HG03565 (cell line): Measurements from ENCODE around the gene ASF1A.
"Not testable (repeated sequence)": the region's sequence is repeated elsewhere in the genome, so short reads cannot be mapped to it uniquely, and the experiment has no call there.

Experiments used
- ATAC-seq: cut with Tn5 transposase; IDR thresholded peaks from one replicate; pipeline ENCODE4 v1.9.1; 2021; ENCODE audit warnings: mild to moderate bottlenecking, moderate library complexity; ENCODE audit not compliant: unreplicated experiment

Gene ASF1A

DNA sequence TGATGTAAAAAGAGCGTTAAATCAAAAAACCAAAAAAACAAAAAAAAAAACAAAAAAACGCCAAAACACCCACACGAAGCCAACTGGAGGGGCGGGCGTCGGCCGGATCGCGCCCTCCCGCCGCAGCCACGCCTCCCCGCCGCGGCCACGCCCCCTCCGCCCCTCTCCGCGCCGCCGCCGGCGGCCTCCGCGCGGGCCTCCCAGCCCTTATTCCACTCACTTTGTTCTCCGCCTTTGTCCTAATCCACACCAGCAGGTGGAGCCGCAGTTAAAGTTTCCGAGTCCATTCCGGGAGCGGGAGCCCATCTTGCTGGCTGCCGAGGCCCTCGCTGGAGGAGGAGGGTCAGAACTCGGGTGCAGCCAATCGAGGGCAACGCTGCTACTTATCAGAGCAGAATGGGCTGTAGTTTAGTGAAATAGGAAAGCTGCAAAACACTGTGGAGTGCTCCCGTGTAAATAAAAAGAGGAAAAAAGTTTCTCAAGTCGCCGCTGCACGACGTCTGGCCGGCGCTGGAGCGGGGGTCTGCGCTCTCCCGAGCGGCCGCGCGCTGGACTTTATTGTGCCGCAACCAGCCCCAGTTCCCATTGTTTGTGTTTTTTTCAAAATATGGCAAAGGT, at the start of gene ASF1A:
TSS of gene ASF1A (plus strand) at position 346 of the 618 bp plus-strand sequence. CDS start at position 608, 262 bp downstream.
- peak; percentile 55 for ATAC-seq

DNA sequence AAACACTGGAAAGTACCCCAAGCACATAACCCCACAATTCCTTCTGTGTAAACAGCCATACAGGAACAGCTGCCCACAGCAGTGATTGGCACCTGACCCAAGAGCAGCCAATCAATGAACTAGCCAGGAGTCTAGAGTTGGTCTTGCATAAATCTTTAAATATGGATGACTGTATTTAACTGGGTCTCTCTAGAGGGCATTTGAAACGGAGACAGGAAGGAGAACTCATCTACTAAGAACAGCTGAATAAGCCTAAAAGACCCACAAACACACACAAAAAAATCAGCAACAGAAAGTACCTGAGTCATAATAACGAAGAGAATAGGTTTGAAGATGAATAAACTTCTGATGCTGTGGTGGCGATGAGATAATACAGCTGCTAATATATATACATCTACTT, 49.0 kb upstream of the ASF1A start:
- ATAC-seq, result peak; percentile 63

DNA sequence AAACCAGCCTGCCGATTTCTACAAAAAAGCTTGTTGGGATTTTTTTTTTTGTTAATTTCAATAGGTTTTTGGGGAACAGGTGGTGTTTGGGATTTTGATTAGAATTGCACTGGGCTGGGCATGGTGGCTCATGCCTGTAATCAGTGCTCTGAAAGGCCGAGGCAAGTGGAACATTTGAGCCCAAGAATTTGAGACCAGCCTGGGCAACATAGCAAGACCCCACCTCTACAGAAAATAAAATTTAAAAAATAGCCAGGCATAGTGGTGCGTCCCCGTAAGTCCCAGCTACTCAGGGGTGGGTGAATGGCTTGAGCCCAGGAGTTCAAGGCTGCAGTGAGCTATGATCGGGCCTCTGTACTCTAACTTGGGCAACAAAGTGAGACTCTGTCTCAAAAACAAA, 40.5 kb upstream of the ASF1A start:
- no peak for ATAC-seq

DNA sequence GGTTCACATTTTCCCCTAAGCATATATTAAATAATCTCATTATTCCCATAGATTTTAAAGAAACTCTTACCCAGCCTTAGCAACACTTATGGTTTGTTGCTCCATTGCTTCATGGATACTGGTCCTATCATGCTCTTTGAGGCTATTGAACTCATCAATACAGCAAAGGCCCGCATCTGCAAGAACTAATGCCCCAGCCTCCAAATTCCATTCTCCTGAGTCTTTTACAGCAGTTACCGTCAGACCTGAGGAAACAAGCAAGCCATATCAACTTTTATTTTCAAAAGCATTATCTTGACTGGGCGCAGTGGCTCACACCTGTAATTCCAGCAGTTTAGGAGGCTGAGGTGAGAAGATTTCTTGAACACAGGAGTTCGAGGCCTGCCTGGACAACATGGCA, 37.7 kb upstream of the ASF1A start:
- ATAC-seq, result no peak

DNA sequence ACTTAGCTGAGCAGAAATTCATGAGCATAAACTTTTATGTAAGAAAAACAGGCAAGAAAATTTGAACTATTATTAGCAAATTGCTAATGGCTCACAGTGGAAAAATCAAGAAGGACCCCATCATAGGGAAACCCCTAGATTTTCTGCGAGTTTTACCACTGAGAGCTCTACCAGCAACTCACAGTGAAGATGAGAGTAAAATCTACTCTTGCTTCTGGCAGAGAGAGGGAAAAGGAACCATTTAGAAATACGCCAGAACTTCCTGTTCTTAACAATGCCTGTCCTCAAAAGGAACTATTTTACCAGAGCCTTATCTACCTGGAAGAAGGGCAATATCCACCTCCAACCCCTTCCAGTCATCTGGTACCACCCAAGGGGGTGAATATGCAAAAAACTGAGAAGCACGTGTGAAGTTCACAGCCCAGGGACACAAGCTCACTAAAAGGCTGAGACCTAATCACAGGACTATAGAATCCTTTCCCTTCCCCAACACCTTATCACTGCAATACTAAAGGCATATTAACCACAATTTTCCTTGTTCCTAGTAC, 34.4 kb upstream of the ASF1A start:
- ATAC-seq, result peak; percentile 42

DNA sequence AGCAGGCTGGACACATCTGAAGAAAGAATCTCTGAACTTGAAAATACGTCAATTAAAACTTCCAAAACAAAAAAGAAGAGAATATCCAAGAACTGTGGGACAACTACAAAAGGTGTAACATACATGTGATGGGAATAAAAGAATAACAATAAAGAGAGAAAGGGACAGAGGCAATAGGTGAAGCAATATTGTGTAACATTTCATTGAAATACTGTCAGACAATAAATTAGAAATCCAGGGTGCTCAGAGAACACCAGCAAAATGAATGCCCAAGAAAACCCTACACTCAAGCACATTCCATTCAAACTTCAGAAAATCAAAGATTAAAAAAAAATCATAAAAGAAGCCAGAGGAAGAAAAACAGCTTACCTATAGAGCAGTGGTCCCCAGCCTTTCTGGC, 33.6 kb upstream of the ASF1A start:
- ATAC-seq, result no peak

DNA sequence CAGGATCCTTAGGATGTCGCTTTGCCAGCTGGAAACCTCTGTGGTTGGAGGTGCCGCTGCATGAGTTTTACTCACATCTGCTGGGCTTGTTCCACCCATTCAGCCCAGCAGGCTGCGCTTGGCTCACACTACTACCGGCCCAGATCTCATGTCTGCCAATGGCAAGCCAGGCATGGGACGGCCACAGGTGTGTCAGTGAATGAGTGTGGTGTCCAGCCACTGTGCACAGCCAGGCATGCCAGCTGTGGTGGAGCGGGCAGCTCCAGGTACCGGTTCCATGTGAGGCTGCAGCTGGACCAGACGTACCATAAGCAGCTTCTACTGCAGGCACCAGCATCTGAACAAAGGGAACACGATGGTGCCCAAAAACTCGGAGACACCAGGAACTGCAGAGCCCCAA, 33.1 kb upstream of the ASF1A start:
- ATAC-seq, result no peak

DNA sequence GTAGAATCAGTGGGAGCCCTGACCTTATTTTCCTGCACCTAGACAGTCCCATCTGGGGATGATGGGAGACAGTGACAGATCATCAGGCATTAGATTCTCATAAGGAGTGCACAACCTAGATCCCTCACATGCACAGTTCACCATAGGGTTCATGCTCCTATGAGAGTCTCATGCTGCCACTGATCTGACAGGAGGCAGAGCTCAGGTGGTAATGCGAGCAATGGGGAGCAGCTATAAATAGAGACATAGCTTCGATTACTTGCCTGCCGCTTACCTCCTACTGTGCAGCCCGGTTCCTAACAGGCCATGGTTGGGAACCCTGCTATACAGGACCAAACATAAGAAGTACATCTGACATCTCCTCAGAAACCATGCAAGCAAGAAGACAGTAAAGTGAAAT, 31.5 kb upstream of the ASF1A start:
- no peak for ATAC-seq

DNA sequence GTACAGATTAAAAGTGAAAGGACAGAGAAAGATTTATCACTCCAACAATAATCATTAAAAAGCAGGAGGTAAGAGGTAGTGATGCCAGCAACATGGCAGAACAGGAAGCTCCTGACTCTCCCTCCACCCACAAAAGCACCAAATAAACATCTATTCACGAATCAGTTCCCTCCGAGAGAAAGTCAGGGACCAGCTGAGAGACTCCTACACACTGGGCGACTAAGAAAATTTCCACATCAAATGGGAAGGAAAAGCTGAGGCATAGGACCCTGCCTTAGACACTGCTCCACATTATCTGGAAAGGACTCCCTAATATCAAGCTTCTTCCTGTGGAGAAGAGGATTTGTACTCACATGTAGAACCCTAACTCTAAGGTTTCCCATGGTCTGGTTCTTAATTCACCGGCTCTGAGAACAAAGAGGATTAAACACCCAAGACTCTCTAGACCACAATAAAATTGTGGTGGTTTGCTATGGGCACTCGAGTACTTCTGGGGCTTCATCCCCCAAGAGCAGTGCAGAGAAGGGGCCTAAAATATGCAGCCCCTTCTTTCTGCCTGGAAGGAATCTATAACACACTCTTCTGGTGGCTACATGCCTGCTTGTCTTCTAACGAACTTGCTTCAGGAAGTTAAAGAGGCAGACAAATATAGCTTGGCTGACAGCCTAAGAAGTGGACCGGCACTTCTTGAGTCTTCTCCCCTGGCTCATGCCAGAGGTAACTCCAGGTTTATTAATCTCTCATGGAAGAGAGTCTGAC, 29.4 kb upstream of the ASF1A start:
- ATAC-seq, result no peak

DNA sequence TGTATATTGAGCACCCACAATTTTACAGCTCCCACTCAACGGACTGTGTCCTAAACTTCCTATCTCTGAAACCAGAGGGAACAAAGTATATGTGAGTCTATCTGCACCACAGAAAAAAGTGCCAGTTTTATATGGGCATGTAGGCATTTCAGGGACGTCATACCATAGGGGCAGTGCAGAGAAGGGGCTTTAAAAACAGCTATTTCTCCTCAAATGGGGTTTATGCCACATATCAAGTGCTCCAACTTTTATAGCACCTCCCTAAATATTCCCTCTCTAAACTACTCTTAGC, 28.9 kb upstream of the ASF1A start:
- no peak for ATAC-seq

DNA sequence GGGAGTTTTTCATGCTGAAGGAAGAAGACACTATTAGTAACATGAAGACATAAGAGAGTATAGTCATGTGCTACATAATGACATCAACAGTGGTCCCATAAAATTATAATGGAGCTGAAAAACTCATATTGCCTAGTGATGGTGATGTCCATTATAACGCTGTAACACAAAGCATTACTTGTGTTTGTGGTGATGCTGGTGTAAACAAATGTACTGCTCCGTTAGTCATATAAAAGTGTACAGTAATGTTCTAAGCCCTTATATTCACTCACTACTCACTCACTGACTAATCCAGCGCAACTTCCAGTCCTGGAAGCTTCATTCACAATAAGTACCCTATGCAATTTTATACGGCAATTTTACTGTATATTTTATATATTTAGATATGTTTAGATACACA, 26.8 kb upstream of the ASF1A start:
- ATAC-seq, result no peak

DNA sequence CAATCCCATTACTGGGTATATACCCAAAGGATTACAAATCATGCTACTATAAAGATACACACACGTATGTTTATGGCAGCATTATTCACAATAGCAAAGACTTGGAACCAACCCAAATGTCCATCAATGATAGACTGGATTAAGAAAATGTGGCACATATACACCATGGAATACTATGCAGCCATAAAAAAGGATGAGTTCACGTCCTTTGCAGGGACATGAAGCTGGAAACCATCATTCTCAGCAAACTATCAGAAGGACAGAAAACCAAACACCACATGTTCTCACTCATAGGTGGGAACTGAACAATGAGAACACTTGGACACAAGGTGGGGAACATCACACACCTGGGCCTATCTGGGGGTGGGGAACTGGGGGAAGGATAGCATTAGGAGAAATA, 25.1 kb upstream of the ASF1A start:
- ATAC-seq, result not testable (repeated sequence)

DNA sequence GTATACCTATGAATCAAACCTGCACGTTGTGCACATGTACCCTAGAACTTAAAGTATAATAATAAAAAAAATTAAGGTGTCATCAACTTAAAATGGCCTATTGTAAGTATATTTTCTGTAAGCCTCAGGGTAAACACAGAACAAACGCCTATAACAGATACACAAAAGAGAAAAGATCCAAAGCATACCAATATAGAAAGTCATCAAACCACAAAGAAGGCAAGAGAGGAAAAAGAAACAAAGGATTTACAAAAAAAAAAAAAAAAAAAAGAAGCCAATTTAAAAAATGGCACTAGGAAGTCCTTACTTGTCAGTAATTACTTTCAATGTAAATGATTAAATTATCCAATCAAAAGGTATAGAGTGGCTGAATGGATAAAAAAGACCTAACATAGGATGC, 24.6 kb upstream of the ASF1A start:
- ATAC-seq, result no peak

DNA sequence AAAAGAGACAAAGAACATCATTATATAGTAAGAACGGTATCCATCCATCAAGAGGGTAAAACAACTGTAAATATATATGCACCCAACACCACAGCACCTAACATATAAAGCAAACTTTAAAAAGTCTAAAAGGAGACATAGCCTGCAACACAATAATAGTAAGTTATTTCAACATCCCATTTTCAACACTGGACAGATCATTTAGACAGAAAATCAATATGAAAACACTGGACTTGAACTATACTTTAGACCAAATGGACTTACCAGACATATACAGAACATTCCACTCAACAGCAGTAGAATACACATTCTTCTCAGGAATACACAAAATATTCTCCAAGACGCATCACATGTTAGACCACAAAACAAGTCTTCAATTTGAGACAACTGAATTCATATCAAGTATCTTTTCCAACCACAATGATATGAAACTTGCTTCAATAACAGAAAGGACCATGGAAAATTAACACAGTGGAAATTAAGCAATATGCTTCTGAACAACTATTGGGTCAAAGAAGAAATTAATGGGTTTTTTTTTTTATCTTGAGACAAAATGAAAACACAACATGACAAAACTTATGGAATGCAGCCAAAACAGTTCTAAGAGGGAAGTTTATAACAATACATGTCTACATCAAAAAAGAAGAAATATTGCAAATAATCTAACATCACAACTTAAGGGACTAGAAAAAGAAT, 23.9 kb upstream of the ASF1A start:
- no peak for ATAC-seq

DNA sequence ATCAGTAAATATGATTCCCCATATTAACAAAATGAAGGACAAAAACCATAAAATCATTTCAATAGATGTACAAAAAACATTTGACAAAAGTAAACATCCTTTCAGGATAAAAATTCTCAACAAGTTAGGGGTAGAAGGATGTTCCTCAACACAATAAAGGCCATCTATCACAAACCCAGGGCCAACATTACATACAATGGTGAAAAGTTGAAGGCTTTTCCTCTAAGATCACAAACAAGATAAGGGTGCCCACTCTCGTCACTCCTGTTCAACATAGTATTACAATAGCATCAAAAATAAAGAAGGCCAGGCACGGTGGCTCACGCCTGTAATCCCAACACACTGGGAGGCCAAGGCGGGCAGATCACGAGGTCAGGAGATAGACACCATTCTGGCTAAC, 22.6 kb upstream of the ASF1A start:
- no peak for ATAC-seq

DNA sequence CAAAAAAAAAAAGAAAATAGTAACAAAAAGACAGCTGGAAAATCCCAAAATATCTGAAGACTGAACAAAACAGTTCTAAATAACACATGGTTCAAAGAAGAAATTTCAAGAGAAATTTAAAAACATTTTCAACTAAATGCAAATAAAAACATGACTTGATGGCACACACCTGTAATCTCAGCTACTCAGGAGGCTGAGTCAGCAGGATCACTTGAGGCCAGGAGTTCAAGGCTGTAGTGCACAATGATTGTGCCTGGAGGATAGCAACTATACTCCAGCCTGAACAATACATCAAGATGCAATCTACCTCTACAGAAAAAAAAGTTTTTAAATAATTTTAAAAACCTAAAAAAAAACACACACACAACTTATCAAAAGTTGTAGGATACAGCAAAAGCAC, 21.6 kb upstream of the ASF1A start:
- ATAC-seq, result no peak

DNA sequence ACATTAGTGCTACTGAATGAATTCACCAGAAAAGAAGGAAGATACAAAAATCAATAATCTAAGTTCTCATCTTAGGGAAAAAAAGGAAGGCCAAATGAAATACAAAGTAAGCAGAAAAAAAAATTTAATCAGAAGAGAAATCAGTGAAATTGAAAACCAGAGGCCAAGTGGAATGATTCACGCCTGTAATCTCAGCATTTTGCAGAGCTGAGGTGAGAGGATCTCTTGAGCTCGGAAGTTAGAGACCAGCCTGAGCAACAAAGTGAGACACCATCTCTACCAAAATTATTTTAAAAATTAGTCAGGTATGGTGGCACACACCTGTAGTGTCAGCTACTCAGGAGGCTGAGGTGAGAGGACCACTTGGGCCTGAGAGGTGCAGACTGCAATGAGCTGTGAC, 21.2 kb upstream of the ASF1A start:
- no peak for ATAC-seq

DNA sequence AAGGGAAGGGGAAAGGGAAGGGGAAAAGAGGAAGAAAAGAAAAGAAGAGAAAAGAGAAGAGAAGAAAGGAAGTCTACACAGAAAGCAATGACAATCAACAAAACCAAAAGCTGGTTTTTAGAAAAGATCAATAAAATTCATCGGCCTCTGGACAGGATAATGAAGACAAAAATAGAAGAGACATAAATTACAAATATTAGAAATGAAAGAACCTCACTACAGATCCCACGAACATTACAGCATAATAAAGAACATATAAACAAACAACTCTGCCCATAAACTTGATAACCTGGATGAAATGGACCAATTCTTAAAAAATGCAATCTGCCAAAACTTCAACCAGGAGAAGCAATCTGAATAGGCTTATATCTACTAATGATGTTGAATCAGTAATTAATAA, 20.7 kb upstream of the ASF1A start:
- ATAC-seq, result no peak

DNA sequence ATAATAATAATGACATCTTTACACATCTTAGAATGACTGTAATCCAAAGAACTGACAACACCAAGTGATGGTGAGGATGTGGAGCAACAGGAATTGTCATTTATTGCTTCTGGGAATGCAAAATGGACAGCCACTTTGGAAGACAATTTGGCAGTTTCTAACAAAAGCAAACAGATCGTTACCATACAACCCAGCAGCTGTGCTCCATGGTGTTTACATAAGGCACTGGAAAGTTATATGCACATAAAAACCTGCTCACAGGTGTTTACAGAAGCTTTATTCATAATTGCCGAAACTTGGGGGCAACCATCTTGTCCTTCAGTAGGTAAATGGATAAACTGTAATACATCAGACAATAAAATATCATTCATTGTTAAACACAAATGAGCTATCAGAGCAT, 18.3 kb upstream of the ASF1A start:
- no peak for ATAC-seq

DNA sequence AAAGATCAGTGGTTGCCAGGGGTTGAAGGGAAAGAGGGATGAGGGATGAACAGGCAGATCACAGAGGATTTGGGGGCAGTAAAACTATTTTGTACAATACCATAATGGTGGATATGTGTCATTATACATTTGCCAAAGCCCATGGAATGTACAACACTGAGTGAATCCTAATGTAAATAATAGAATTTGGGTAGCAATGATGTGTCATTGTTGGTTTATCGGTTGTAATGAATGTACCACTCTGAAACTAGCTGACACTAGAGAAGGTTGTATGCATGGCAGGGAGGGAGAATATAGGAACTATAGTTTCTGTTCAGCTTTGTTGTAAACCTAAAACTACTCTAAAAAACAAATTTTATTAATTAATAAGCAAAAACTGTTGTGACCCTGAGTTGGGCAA, 17.8 kb upstream of the ASF1A start:
- ATAC-seq, result no peak

DNA sequence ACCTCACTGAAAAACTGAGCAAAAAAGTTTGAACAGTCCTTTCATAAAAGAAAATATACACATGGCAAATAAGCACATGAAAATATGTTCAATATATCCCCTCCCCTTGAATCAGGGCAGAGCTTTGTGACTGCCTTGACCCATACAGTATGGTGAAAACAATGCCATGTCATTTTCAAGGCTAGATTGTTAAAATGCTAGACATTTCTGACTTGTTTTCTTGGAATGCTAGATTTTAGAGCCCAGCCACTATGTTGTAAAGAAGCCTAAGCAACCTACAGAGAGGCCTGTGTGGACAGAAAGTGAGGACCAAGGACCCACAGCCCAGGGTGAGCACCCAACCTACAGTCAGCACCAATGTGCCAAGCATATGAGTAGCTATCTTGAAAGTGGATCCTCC, 17.1 kb upstream of the ASF1A start:
- no peak for ATAC-seq

DNA sequence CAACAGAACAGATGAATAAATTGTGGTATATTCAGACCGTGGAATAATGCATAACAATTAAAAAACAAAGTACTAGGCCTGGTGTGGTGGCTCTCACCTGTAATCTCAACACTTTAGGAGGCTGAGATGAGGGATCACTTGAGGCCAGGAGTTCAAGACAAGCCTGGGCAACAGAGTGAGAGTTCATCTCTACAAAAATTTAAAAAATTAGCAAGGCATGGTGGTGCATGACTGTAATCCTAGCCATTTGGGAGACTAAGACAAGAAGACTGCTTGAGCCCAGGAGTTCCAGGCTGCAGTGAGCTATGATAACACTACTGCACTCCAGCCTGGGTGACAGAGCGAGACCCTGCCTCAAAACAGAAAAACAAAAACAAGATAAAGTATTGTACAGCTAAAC, 16.1 kb upstream of the ASF1A start:
- no peak for ATAC-seq
